Measurements from ENCODE around the gene UGT1A7. TPM values are rescaled to one million over a fixed set of nuclear protein-coding genes. Genes with fewer than 3 reads are reported as not detected.

Gene UGT1A7
- total RNA-seq, 2 experiments from 2014 or later = not detected

- CTCF ChIA-PET = no interaction called here
- ATAC-seq (ENCODE audit: poor library complexity) = no peak
- H3K4me3 Mint-ChIP-seq = no peak overlapping the region
Measured at GRCh38 chr2:233822101-233822771, 140.5 kb downstream of the UGT1A7 start.

More at GRCh38 chr2:233822101-233822771, 140.5 kb downstream of the UGT1A7 start:
- H3K36me3 ChIP-seq (ENCODE audit: insufficient read depth, low read length) = no peaks in the 10 kb centered on the region
- peaks cover 4% of the 10 kb centered on the region for H3K27me3 Mint-ChIP-seq
- H3K4me1 ChIP-seq (ENCODE audit: insufficient read depth, low read length) = no peaks in the 10 kb centered on the region
- peak in 1 of 14 experiments; percentile 25 for DNase-seq
- POLR2A ChIA-PET = no interaction called here
- H3K9me3 ChIP-seq (ENCODE audit: control insufficient read depth in 1 of 2, insufficient read depth in 1 of 2, low read length in 2 of 2) = peaks cover 0 to 8% of the 10 kb centered on the region in 2 experiments
- peaks cover 0 to 2% of the 10 kb centered on the region in 2 experiments for H3K27me3 ChIP-seq (ENCODE audit: control insufficient read depth in 1 of 2, insufficient read depth in 2 of 2, low read length in 2 of 2)
- no peak for TF ChIP-seq CTCF (IDR thresholded peaks at IDR 0.05)
- no peak overlapping the region for H3K4me3 ChIP-seq (ENCODE audit: low read length)
- H3K36me3 Mint-ChIP-seq (ENCODE audit: low read depth) = no peaks in the 10 kb centered on the region
- intact Hi-C loops (cut with DNase I, micrococcal nuclease) = no loop called here
- no peaks in the 10 kb centered on the region for H3K4me1 Mint-ChIP-seq (ENCODE audit: low read depth)
- no peak overlapping the region for H3K27ac ChIP-seq (ENCODE audit: low read depth in 1 of 2, low read length in 2 of 2)
- H3K9me3 Mint-ChIP-seq = no peaks in the 10 kb centered on the region
- no peak overlapping the region for H3K27ac Mint-ChIP-seq

Other genes with a start within 250 kb of the UGT1A7 start
- 1 to 10 TPM; 7.2 to 8.7 TPM for gene USP40, start 115.1 kb upstream of the UGT1A7 start, total RNA-seq
- gene UGT1A8, start 64.3 kb upstream of the UGT1A7 start, total RNA-seq = not detected
- gene UGT1A10, start 45.5 kb upstream of the UGT1A7 start, total RNA-seq = not detected
- gene UGT1A9, start 10.0 kb upstream of the UGT1A7 start, total RNA-seq = not detected
- not detected for gene UGT1A6, start 11.0 kb downstream of the UGT1A7 start, total RNA-seq
- gene UGT1A5, start 31.0 kb downstream of the UGT1A7 start, total RNA-seq = not detected
- not detected for gene UGT1A4, start 36.8 kb downstream of the UGT1A7 start, total RNA-seq
- not detected for gene UGT1A3, start 47.1 kb downstream of the UGT1A7 start, total RNA-seq
- gene UGT1A1, start 78.4 kb downstream of the UGT1A7 start, total RNA-seq = not detected
- not detected for gene MROH2A, start 96.4 kb downstream of the UGT1A7 start, total RNA-seq
- under 1 TPM; 0.22 to 0.25 TPM for gene HJURP, start 172.6 kb downstream of the UGT1A7 start, total RNA-seq
- gene TRPM8, start 235.5 kb downstream of the UGT1A7 start, total RNA-seq = not detected